Stimulated activated CD8-positive, alpha-beta memory T cell treated with anti-CD3 and anti-CD28 coated beads, Interleukin-15, amount 100 ng/mL, for 48 hours (primary cell): ENCODE data around the gene SMIM35.
A peak's percentile ranks its signal among the peaks of the same experiment; 100 is the strongest.
"Not testable (repeated sequence)": the region's sequence is repeated elsewhere in the genome, so short reads cannot be mapped to it uniquely, and the experiment has no call there.

Source experiments
- DNase-seq, 2 donors: peaks; one replicate each; pipeline ENCODE4 v3.0.0-alpha.2; 2020; ENCODE audit warnings: low read depth in 2 of 2

The SMIM35 gene

GRCh38 chr11:118033443-118033842 is 53.3 kb downstream of the SMIM35 start:
- DNase-seq: no peak

- DNase-seq: no peak
Measured at GRCh38 chr11:118028626-118029025, 58.1 kb downstream of the SMIM35 start.

DNA sequence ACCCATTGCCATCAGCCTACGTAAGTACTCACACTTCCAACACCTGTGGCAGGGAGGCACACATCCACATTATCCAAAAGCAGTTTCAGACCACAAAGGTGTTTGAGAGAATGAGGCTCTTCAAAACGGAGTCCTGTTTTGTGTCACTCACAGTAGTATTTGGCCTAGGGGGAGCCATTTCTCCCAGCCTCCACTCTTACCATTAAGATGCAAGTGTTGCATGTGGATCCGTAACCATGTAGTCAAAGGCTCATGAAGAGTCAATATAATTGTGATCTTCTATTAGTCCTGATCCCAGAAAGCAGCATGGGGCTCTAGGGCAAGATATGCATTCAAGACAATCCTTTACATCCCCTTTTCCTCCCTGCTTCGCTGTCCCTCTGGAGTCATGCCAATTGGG is 59.1 kb downstream of the SMIM35 start:
- no peak for DNase-seq

- DNase-seq: no peak
Measured at GRCh38 chr11:118021146-118021545, 65.6 kb downstream of the SMIM35 start.

DNA sequence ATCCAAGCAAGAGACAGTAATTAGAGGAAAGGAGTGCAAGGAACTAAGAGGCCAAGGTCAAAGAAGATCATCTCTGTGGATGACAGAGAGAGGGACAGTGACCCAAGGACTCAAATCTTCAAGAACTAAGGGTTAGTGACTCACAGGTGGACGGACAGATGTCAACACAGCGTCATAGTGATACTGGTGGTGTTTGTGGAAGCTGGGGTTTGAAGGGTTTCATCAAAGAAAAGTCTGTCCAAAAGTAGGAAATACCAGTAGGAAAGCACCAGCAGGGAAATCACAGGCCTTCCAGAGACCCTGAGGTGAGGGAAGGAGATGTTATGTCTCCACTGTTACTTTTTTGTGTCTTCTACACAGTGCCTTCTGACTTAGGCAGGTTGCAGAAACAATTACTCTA is 68.4 kb downstream of the SMIM35 start:
- DNase-seq: no peak

DNA sequence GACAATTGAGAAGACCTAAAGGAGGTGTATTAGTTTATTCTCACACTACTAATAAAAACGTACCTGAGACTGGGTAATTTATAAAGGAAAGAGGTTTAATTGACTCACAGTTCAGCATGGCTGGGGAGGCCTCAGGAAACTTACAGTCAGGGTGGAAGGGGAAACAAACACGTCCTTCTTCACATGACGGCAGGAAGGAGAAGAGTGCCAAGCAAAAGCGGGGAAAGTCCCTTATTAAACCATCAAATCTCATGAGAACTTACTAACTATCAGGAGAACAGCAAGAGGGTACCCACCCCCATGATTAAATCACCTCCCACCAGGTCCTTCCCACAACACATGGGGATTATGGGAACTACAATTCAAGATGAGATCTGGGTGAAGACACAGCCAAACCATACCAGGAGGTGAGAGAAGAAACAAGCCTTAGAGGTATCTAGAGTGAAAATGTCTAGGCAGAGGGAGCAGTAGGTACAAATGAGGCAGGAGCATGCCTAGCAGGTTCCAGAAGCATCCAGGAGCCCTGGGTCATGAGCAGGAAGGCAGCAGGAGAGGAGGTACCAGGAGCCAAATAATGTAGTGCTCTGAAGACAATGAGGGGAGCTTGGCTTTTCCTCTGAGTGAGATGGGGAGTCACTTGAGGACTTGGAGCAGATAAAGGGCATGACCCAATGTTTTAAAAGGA is 69.0 kb downstream of the SMIM35 start:
- DNase-seq: no peak

- no peak for DNase-seq
Measured at GRCh38 chr11:118017111-118017510, 69.7 kb downstream of the SMIM35 start.

DNA sequence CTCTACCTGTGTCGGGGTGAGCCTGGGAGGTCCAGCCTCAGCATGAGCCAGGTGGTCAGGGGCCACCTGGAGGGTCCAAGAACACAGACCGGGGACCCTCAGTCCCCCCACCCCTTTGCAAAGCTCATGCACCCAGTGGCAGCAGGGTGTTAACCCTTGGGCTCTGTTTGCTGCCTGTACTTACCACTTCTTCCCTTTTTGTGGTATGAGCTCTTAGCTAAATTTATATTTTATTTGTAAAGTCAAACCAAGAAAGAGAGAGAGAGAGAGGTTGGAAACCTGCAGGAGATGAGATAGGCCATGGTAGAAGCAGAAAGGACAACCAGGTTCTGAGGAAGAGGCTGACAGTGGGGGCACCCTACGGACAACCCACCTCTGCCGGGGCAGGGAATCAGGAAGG is 70.7 kb downstream of the SMIM35 start:
- DNase-seq: no peak

- DNase-seq: peak in 1 of 2 donors; percentile 50
Measured at GRCh38 chr11:118015385-118015841, 71.3 kb downstream of the SMIM35 start.

DNA sequence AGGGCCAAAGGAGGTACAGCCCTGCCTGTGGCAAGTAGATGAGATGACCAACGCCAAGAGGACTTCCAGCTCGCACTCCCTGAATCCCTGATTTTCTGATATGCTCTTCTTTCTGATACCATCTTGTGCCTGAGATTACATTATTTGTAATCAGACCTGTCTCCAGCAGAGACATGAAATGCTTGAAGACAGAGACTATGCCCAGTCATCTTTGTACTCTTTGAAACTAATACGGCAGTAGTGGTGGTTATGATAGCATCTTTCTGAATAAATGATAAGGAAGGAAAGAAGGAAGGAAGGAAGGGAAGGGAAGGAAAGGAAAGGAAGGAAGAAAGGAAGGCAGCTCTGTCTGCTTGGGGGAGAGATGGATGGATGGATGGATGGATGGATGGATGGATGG is 72.7 kb downstream of the SMIM35 start:
- no peak for DNase-seq

GRCh38 chr11:118012083-118012669 is 74.6 kb downstream of the SMIM35 start:
- DNase-seq: no peak

GRCh38 chr11:118010738-118011461 is 75.9 kb downstream of the SMIM35 start:
- no peak for DNase-seq

GRCh38 chr11:118009864-118010737 is 76.7 kb downstream of the SMIM35 start:
- no peak for DNase-seq

- DNase-seq: no peak
Measured at GRCh38 chr11:118008271-118008911, 78.4 kb downstream of the SMIM35 start.

- not testable (repeated sequence) for DNase-seq
Measured at GRCh38 chr11:118007563-118008270, 79.0 kb downstream of the SMIM35 start.

GRCh38 chr11:118007040-118007439 is 79.7 kb downstream of the SMIM35 start:
- no peak for DNase-seq

DNA sequence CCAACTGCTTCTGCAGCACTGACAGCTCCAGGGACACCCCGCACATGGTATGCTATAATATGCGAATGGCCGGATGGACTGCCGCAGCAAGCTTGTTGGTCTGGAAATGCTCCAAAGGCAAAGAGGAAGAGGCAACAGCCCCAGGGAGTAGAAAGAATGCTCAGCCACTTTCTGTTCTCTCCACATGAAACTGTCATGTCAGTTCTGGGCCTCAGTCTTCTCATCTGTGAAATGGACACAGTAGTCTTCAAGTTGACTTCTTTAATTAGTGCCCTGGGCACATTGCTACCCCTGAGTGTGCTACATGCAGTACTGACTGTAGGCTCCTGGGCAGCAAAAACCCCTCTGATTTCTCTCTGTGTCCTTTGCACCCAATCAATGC is 80.6 kb downstream of the SMIM35 start:
- no peak for DNase-seq

- DNase-seq: no peak
Measured at GRCh38 chr11:118005224-118006152, 81.3 kb downstream of the SMIM35 start.

DNA sequence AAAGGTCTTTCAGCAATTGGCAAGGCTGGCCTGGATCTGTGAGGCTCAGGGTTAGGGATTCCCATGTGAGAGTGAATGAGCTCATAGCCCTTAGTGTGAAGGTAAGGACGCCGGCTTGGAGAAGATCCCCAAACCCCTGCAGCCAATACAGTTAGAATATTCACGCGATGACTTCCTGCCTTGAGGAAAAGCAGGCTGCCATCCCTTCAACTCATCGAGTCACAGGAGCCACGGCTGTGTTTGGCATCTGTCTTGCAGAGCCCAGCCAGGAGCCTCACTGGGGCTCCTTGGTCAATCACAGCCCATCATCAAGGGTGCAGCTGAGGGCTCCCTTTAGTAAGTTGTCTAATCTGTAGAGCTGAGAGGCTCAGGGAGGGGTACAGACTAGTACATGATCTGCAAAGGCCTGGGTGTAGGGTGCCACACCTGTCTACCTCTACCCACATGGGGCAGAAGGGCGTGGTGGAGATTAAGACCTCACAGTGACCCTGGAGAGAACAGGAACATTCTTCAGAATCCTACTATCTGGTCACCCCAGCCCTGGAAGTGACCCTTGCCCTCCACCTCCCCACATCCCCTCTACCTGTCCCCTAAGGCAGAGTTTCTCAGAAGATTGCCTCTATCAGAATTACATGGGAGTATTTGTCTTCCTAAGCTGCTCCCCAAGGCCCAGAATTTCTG is 82.1 kb downstream of the SMIM35 start:
- DNase-seq: no peak
